GM23338 (cell line): Measurements from ENCODE around the gene ADRA2B.

Source experiments
- EZH2 ChIP-seq: fragments of 200-600 bp; sonication (generic); IDR thresholded peaks from one replicate; pipeline ENCODE4 v1.8.0; 2017; ENCODE audit warnings: antibody characterized with exemption, mild to moderate bottlenecking, low read depth; ENCODE audit not compliant: unreplicated experiment
- POLR2AphosphoS5 ChIP-seq: IDR thresholded peaks from 2 replicates; pipeline ENCODE4 v1.6.1; 2016; ENCODE audit warnings: antibody characterized with exemption, low read depth

DNA sequence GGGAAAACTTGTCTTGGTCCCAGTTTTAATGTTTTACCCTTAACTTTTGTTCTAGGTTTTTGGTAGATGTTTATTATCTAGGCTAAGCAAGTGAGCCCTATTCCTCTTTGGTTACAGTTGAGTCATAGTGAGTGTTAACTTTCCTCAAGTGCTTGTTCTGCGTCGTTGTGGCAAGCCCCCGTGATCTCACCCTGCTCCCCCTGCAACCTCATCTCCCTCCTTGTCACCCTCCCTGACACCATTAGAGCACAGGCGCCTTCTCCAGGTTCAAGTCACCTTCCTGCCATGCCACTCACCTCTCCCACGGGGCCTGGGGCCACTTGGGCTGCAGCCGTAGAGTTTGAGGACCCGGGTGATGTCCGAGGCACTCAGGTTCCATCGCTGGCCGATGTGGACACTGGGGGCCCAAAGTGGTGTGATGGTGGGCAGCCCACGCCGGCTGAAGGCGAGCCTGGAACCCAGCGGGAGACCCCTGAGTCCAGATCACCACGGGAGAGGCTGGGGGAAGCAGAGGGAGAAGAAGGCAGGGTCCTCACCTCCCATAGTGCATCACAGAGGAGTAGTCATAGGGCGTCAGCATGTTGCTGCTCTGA, 13.3 kb upstream of the ADRA2B start:
- TF ChIP-seq POLR2AphosphoS5 (no peak), EZH2 (no peak)
